ENCODE results near the gene IRX6.

IRX6 gene

GRCh38 chr16:55369151-55369550 lies 45.1 kb downstream of the IRX6 start:
- H2AFZ ChIP-seq (ENCODE audit: low read length) = peak overlapping the region; percentile 26
- no peak overlapping the region for H3K4ac ChIP-seq (ENCODE audit: low read length)
- H4K8ac ChIP-seq (ENCODE audit: low read depth, low read length) = no peak overlapping the region
- H3K4me1 ChIP-seq (ENCODE audit: control insufficient read depth in 2 of 2, insufficient read depth in 1 of 2, low read depth in 1 of 2, low read length in 2 of 2) = peaks cover 4 to 38% of the 10 kb centered on the region in 2 donors
- no peak overlapping the region for H3K23ac ChIP-seq (ENCODE audit: low read depth, low read length, poor library complexity)
- DNase-seq (ENCODE audit: low spot score) = no peak
- H3K27ac ChIP-seq (replicated peaks; ENCODE audit: low read length) = no peak overlapping the region
- H2AK5ac ChIP-seq (ENCODE audit: low read depth, low read length) = no peak overlapping the region
- H2BK12ac ChIP-seq (ENCODE audit: low read length) = no peak overlapping the region
- no peak overlapping the region for H3K9ac ChIP-seq (ENCODE audit: low read depth, low read length, poor library complexity)
- no peak overlapping the region for H3K18ac ChIP-seq (ENCODE audit: low read length)
- H2BK5ac ChIP-seq (ENCODE audit: low read length) = no peak overlapping the region
- H3K14ac ChIP-seq (ENCODE audit: low read length) = no peak overlapping the region
- no peak overlapping the region for H2BK15ac ChIP-seq (ENCODE audit: low read length)
- H3K27me3 ChIP-seq (ENCODE audit: control insufficient read depth in 3 of 3, insufficient read depth in 3 of 3, low read depth in 1 of 3, low read length in 3 of 3) = no peaks in the 10 kb centered on the region
- no peak overlapping the region for H3K4me2 ChIP-seq (ENCODE audit: insufficient read depth, low read length, poor library complexity, severe bottlenecking)
- H2BK120ac ChIP-seq (ENCODE audit: low read depth, low read length) = no peak overlapping the region
- no peaks in the 10 kb centered on the region for H3K79me1 ChIP-seq (ENCODE audit: low read depth, low read length)
- no CpG with 5 or more reads among the region's 5 CpGs for WGBS, 2 donors (ENCODE audit: extremely low coverage in 2 of 2, insufficient read length in 2 of 2, insufficient replicate concordance in 1 of 2)
- no peaks in the 10 kb centered on the region for H3K9me3 ChIP-seq (replicated peaks in 1 of 2; ENCODE audit: control insufficient read depth in 2 of 2, insufficient read depth in 1 of 2, low read depth in 1 of 2, low read length in 2 of 2)
- H3K4me3 ChIP-seq (ENCODE audit: low read length in 2 of 2) = no peak overlapping the region
- no peaks in the 10 kb centered on the region for H3K36me3 ChIP-seq (replicated peaks in 1 of 2; ENCODE audit: control insufficient read depth in 2 of 2, insufficient read depth in 2 of 2, low read length in 2 of 2)
- H4K91ac ChIP-seq (ENCODE audit: low read depth, low read length, poor library complexity) = no peak overlapping the region

- H3K27ac ChIP-seq (replicated peaks; ENCODE audit: low read length) = no peak overlapping the region
- no peaks in the 10 kb centered on the region for H3K9me3 ChIP-seq (replicated peaks in 1 of 2; ENCODE audit: control insufficient read depth in 2 of 2, insufficient read depth in 1 of 2, low read depth in 1 of 2, low read length in 2 of 2)
- WGBS, 2 donors (ENCODE audit: extremely low coverage in 2 of 2, insufficient read length in 2 of 2, insufficient replicate concordance in 1 of 2) = no CpG with 5 or more reads among the region's 26 CpGs
- no peaks in the 10 kb centered on the region for H3K79me1 ChIP-seq (ENCODE audit: low read depth, low read length)
- peak overlapping the region in 1 of 2 donors; percentile 33 for H3K4me3 ChIP-seq (ENCODE audit: low read length in 2 of 2)
- H3K4me1 ChIP-seq (ENCODE audit: control insufficient read depth in 2 of 2, insufficient read depth in 1 of 2, low read depth in 1 of 2, low read length in 2 of 2) = peaks cover 4 to 38% of the 10 kb centered on the region in 2 donors
- no peak overlapping the region for H2AK5ac ChIP-seq (ENCODE audit: low read depth, low read length)
- no peak overlapping the region for H4K8ac ChIP-seq (ENCODE audit: low read depth, low read length)
- H2BK12ac ChIP-seq (ENCODE audit: low read length) = no peak overlapping the region
- no peaks in the 10 kb centered on the region for H3K36me3 ChIP-seq (replicated peaks in 1 of 2; ENCODE audit: control insufficient read depth in 2 of 2, insufficient read depth in 2 of 2, low read length in 2 of 2)
- H3K4me2 ChIP-seq (ENCODE audit: insufficient read depth, low read length, poor library complexity, severe bottlenecking) = peak overlapping the region; percentile 58
- no peak overlapping the region for H3K18ac ChIP-seq (ENCODE audit: low read length)
- H3K14ac ChIP-seq (ENCODE audit: low read length) = no peak overlapping the region
- no peak overlapping the region for H3K9ac ChIP-seq (ENCODE audit: low read depth, low read length, poor library complexity)
- H3K27me3 ChIP-seq (ENCODE audit: control insufficient read depth in 3 of 3, insufficient read depth in 3 of 3, low read depth in 1 of 3, low read length in 3 of 3) = no peaks in the 10 kb centered on the region
- no peak overlapping the region for H2BK120ac ChIP-seq (ENCODE audit: low read depth, low read length)
- DNase-seq (ENCODE audit: low spot score) = peak; percentile 51
- no peak overlapping the region for H2BK5ac ChIP-seq (ENCODE audit: low read length)
- no peak overlapping the region for H4K91ac ChIP-seq (ENCODE audit: low read depth, low read length, poor library complexity)
- no peak overlapping the region for H3K4ac ChIP-seq (ENCODE audit: low read length)
- H2BK15ac ChIP-seq (ENCODE audit: low read length) = no peak overlapping the region
- peak overlapping the region; percentile 92 for H2AFZ ChIP-seq (ENCODE audit: low read length)
- H3K23ac ChIP-seq (ENCODE audit: low read depth, low read length, poor library complexity) = no peak overlapping the region
Observed at GRCh38 chr16:55370762-55371482, 46.9 kb downstream of the IRX6 start.

- no peak overlapping the region for H3K27ac ChIP-seq (replicated peaks; ENCODE audit: low read length)
- no peaks in the 10 kb centered on the region for H3K36me3 ChIP-seq (replicated peaks in 1 of 2; ENCODE audit: control insufficient read depth in 2 of 2, insufficient read depth in 2 of 2, low read length in 2 of 2)
- H2AFZ ChIP-seq (ENCODE audit: low read length) = peak overlapping the region; percentile 19
- no peak overlapping the region for H3K4ac ChIP-seq (ENCODE audit: low read length)
- no peak overlapping the region for H3K4me3 ChIP-seq (ENCODE audit: low read length in 2 of 2)
- no peak overlapping the region for H3K18ac ChIP-seq (ENCODE audit: low read length)
- no peak overlapping the region for H3K23ac ChIP-seq (ENCODE audit: low read depth, low read length, poor library complexity)
- H2BK15ac ChIP-seq (ENCODE audit: low read length) = no peak overlapping the region
- no peak overlapping the region for H2BK120ac ChIP-seq (ENCODE audit: low read depth, low read length)
- H2AK5ac ChIP-seq (ENCODE audit: low read depth, low read length) = no peak overlapping the region
- WGBS, 2 donors (ENCODE audit: extremely low coverage in 2 of 2, insufficient read length in 2 of 2, insufficient replicate concordance in 1 of 2) = no CpG with 5 or more reads among the region's 12 CpGs
- H3K27me3 ChIP-seq (ENCODE audit: control insufficient read depth in 3 of 3, insufficient read depth in 3 of 3, low read depth in 1 of 3, low read length in 3 of 3) = no peaks in the 10 kb centered on the region
- H3K79me1 ChIP-seq (ENCODE audit: low read depth, low read length) = no peaks in the 10 kb centered on the region
- H4K91ac ChIP-seq (ENCODE audit: low read depth, low read length, poor library complexity) = no peak overlapping the region
- no peak overlapping the region for H3K4me2 ChIP-seq (ENCODE audit: insufficient read depth, low read length, poor library complexity, severe bottlenecking)
- H3K9me3 ChIP-seq (replicated peaks in 1 of 2; ENCODE audit: control insufficient read depth in 2 of 2, insufficient read depth in 1 of 2, low read depth in 1 of 2, low read length in 2 of 2) = no peaks in the 10 kb centered on the region
- no peak for DNase-seq (ENCODE audit: low spot score)
- H4K8ac ChIP-seq (ENCODE audit: low read depth, low read length) = no peak overlapping the region
- no peak overlapping the region for H3K9ac ChIP-seq (ENCODE audit: low read depth, low read length, poor library complexity)
- peaks cover 5 to 40% of the 10 kb centered on the region in 2 donors for H3K4me1 ChIP-seq (ENCODE audit: control insufficient read depth in 2 of 2, insufficient read depth in 1 of 2, low read depth in 1 of 2, low read length in 2 of 2)
- no peak overlapping the region for H2BK12ac ChIP-seq (ENCODE audit: low read length)
- H2BK5ac ChIP-seq (ENCODE audit: low read length) = no peak overlapping the region
- H3K14ac ChIP-seq (ENCODE audit: low read length) = no peak overlapping the region
Observed at GRCh38 chr16:55372792-55373488, 48.9 kb downstream of the IRX6 start.

GRCh38 chr16:55373489-55373832 lies 49.5 kb downstream of the IRX6 start:
- Histone ChIP-seq H2AK5ac (ENCODE audit: low read depth, low read length) (no peak overlapping the region), H2BK12ac (ENCODE audit: low read length) (no peak overlapping the region), H3K4me1 (ENCODE audit: control insufficient read depth in 2 of 2, insufficient read depth in 1 of 2, low read depth in 1 of 2, low read length in 2 of 2) (peaks cover 5 to 37% of the 10 kb centered on the region in 2 donors), H2AFZ (ENCODE audit: low read length) (peak overlapping the region; percentile 19), H4K8ac (ENCODE audit: low read depth, low read length) (no peak overlapping the region), H3K4ac (ENCODE audit: low read length) (no peak overlapping the region), H3K27ac (replicated peaks; ENCODE audit: low read length) (no peak overlapping the region), H3K9ac (ENCODE audit: low read depth, low read length, poor library complexity) (no peak overlapping the region), H3K27me3 (ENCODE audit: control insufficient read depth in 3 of 3, insufficient read depth in 3 of 3, low read depth in 1 of 3, low read length in 3 of 3) (no peaks in the 10 kb centered on the region), H3K23ac (ENCODE audit: low read depth, low read length, poor library complexity) (no peak overlapping the region), H3K14ac (ENCODE audit: low read length) (no peak overlapping the region), H4K91ac (ENCODE audit: low read depth, low read length, poor library complexity) (no peak overlapping the region), H2BK120ac (ENCODE audit: low read depth, low read length) (no peak overlapping the region), H2BK5ac (ENCODE audit: low read length) (no peak overlapping the region), H3K4me3 (ENCODE audit: low read length in 2 of 2) (no peak overlapping the region), H2BK15ac (ENCODE audit: low read length) (no peak overlapping the region), H3K4me2 (ENCODE audit: insufficient read depth, low read length, poor library complexity, severe bottlenecking) (no peak overlapping the region), H3K36me3 (replicated peaks in 1 of 2; ENCODE audit: control insufficient read depth in 2 of 2, insufficient read depth in 2 of 2, low read length in 2 of 2) (no peaks in the 10 kb centered on the region), H3K9me3 (replicated peaks in 1 of 2; ENCODE audit: control insufficient read depth in 2 of 2, insufficient read depth in 1 of 2, low read depth in 1 of 2, low read length in 2 of 2) (no peaks in the 10 kb centered on the region), H3K18ac (ENCODE audit: low read length) (no peak overlapping the region), H3K79me1 (ENCODE audit: low read depth, low read length) (no peaks in the 10 kb centered on the region)
- DNase-seq (ENCODE audit: low spot score) = no peak
